Astrocyte (in vitro differentiated cells and primary cell): ENCODE results near the gene TMEM18. TPM values are rescaled to one million over a fixed set of nuclear protein-coding genes. Genes with fewer than 3 reads are reported as not detected.
"Not testable (repeated sequence)": the region's sequence is repeated elsewhere in the genome, so short reads cannot be mapped to it uniquely, and the experiment has no call there.

Source experiments
- DNase-seq: peaks from one replicate; pipeline ENCODE4 v3.0.0-alpha.2; 2010; ENCODE audit warnings: low read depth
- FAIRE-seq: peaks from 2 replicates; lab custom pipeline; 2011; peaks lifted over from hg19 to GRCh38; lab: Jason Lieb, UNC
- H2AFZ ChIP-seq: 2 replicates; pipeline ENCODE4 v1.6.0; 2012; ENCODE audit warnings: low read depth, low read length, inconsistent platforms
- H3K27ac ChIP-seq: 2 replicates; pipeline ENCODE4 v1.5.1; 2011; ENCODE audit warnings: low read depth, low read length, inconsistent platforms
- H3K27me3 ChIP-seq: 2 replicates; pipeline ENCODE4 v1.6.0; 2011; ENCODE audit warnings: low read length, inconsistent platforms; ENCODE audit not compliant: insufficient read depth
- H3K36me3 ChIP-seq: 2 replicates; pipeline ENCODE4 v1.5.1; 2011; ENCODE audit warnings: low read length, inconsistent platforms; ENCODE audit not compliant: insufficient read depth
- H3K4me1 ChIP-seq: 2 replicates; pipeline ENCODE4 v1.5.1; 2011; ENCODE audit warnings: low read length, inconsistent platforms; ENCODE audit not compliant: insufficient read depth
- H3K4me2 ChIP-seq: 2 replicates; pipeline ENCODE4 v1.6.0; 2012; ENCODE audit warnings: low read length, inconsistent platforms
- H3K4me3 ChIP-seq: 2 replicates; pipeline ENCODE4 v1.5.1; 2011; ENCODE audit warnings: low read depth, mild to moderate bottlenecking, low read length, inconsistent platforms; ENCODE audit not compliant: insufficient read depth
- H3K79me2 ChIP-seq: 2 replicates; pipeline ENCODE4 v1.6.0; 2012; ENCODE audit warnings: mild to moderate bottlenecking, low read length, inconsistent platforms; ENCODE audit not compliant: insufficient read depth
- H3K9ac ChIP-seq: 2 replicates; pipeline ENCODE4 v1.6.0; 2012; ENCODE audit warnings: mild to moderate bottlenecking, low read length, inconsistent platforms
- H3K9me3 ChIP-seq: 2 replicates; pipeline ENCODE4 v1.5.1; 2012; ENCODE audit warnings: low read depth, mild to moderate bottlenecking, low read length, inconsistent platforms; ENCODE audit not compliant: insufficient read depth
- H4K20me1 ChIP-seq: 2 replicates; pipeline ENCODE4 v1.6.0; 2012; ENCODE audit warnings: low read length, inconsistent platforms; ENCODE audit not compliant: insufficient read depth
- H3K27ac Mint-ChIP-seq: one replicate; pipeline ENCODE4 v1.8.0; 2021; ENCODE audit warnings: mild to moderate bottlenecking, mixed read lengths; ENCODE audit not compliant: unreplicated experiment
- H3K27me3 Mint-ChIP-seq: one replicate; pipeline ENCODE4 v1.8.0; 2021; ENCODE audit warnings: low read depth, mixed read lengths; ENCODE audit not compliant: unreplicated experiment
- H3K36me3 Mint-ChIP-seq: one replicate; pipeline ENCODE4 v1.8.0; 2021; ENCODE audit warnings: low read depth, mixed read lengths; ENCODE audit not compliant: unreplicated experiment
- H3K4me1 Mint-ChIP-seq: one replicate; pipeline ENCODE4 v1.8.0; 2021; ENCODE audit warnings: low read depth, mixed read lengths; ENCODE audit not compliant: unreplicated experiment
- H3K4me3 Mint-ChIP-seq: one replicate; pipeline ENCODE4 v1.8.0; 2021; ENCODE audit warnings: mild to moderate bottlenecking, moderate library complexity, mixed read lengths; ENCODE audit not compliant: unreplicated experiment
- H3K9me3 Mint-ChIP-seq: one replicate; pipeline ENCODE4 v1.8.0; 2021; ENCODE audit warnings: mild to moderate bottlenecking, mixed read lengths; ENCODE audit not compliant: unreplicated experiment
- EZH2 ChIP-seq: IDR thresholded peaks from 2 replicates; pipeline ENCODE4 v1.6.1; 2012; ENCODE audit warnings: mild to moderate bottlenecking, low read length, inconsistent platforms; ENCODE audit not compliant: insufficient read depth
- total RNA-seq: library from RNA; stranded (reverse); gene quantifications from 2 replicates; pipeline ENCODE4 v1.2.1, GENCODE V29; 2021
- TF ChIP-seq, protein P1 (sequence below): IDR thresholded peaks from 2 replicates; pipeline ENCODE4 v1.5.1; 2011; ENCODE audit warnings: low read depth, mild to moderate bottlenecking, inconsistent platforms, low read length, moderate library complexity; ENCODE audit not compliant: insufficient read depth

TMEM18 gene
- total RNA-seq, 1 donor from 2014 or later = 16.8 TPM

GRCh38 chr2:685421-685820 is 8.2 kb upstream of the TMEM18 start:
- Histone ChIP-seq H3K9ac (no peak overlapping the region), H3K9me3 (peaks cover 12% of the 10 kb centered on the region), H4K20me1 (no peaks in the 10 kb centered on the region), H3K27me3 (no peaks in the 10 kb centered on the region), H3K36me3 (no peaks in the 10 kb centered on the region), H3K27ac (no peak overlapping the region), H2AFZ (no peak overlapping the region), H3K4me2 (no peak overlapping the region), H3K79me2 (no peaks in the 10 kb centered on the region), H3K4me3 (no peak overlapping the region), H3K4me1 (no peaks in the 10 kb centered on the region)
- no peaks in the 10 kb centered on the region for H3K4me1 Mint-ChIP-seq
- TF ChIP-seq EZH2 = no peak
- TF ChIP-seq, protein P1, sequence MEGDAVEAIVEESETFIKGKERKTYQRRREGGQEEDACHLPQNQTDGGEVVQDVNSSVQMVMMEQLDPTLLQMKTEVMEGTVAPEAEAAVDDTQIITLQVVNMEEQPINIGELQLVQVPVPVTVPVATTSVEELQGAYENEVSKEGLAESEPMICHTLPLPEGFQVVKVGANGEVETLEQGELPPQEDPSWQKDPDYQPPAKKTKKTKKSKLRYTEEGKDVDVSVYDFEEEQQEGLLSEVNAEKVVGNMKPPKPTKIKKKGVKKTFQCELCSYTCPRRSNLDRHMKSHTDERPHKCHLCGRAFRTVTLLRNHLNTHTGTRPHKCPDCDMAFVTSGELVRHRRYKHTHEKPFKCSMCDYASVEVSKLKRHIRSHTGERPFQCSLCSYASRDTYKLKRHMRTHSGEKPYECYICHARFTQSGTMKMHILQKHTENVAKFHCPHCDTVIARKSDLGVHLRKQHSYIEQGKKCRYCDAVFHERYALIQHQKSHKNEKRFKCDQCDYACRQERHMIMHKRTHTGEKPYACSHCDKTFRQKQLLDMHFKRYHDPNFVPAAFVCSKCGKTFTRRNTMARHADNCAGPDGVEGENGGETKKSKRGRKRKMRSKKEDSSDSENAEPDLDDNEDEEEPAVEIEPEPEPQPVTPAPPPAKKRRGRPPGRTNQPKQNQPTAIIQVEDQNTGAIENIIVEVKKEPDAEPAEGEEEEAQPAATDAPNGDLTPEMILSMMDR = no peak
- FAIRE-seq = no peak
- peaks cover 48% of the 10 kb centered on the region for H3K9me3 Mint-ChIP-seq
- H3K4me3 Mint-ChIP-seq = no peak overlapping the region
- H3K27ac Mint-ChIP-seq = no peak overlapping the region
- no peak for DNase-seq
- peaks cover 8% of the 10 kb centered on the region for H3K36me3 Mint-ChIP-seq
- peaks cover 3% of the 10 kb centered on the region for H3K27me3 Mint-ChIP-seq

GRCh38 chr2:684913-685312 is 7.7 kb upstream of the TMEM18 start:
- not testable (repeated sequence) for H3K27me3 ChIP-seq, DNase-seq, H3K4me3 Mint-ChIP-seq, H2AFZ ChIP-seq, H3K36me3 ChIP-seq, H3K4me1 Mint-ChIP-seq, H3K27me3 Mint-ChIP-seq, H3K4me2 ChIP-seq, H3K4me3 ChIP-seq, H3K27ac Mint-ChIP-seq, H3K27ac ChIP-seq, H3K36me3 Mint-ChIP-seq, FAIRE-seq, H3K79me2 ChIP-seq, H4K20me1 ChIP-seq, H3K4me1 ChIP-seq, H3K9ac ChIP-seq
- peaks cover 12% of the 10 kb centered on the region for H3K9me3 ChIP-seq
- peaks cover 48% of the 10 kb centered on the region for H3K9me3 Mint-ChIP-seq

DNA sequence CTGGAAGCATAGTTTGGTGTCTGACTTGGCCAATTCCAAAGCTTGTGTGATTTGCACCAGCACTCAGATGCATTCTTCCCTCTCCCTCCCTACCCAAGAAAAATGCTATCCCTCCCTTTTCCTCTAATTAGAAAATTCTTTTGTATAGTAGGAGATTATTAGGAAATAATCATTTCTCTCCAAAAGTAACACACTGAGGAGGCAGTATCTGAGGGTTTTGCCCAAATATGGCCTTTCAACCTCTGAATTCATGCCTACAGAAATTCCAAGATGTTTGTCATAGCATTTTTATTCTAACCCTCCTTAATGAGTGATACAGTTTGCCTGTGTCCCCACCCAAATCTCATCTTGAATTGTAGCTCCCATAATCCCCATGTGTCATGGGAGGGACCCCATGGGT is 5.0 kb upstream of the TMEM18 start:
- H3K27ac ChIP-seq = no peak overlapping the region
- no peak overlapping the region for H2AFZ ChIP-seq
- no peak for DNase-seq
- Mint-ChIP-seq H3K27me3 (no peaks in the 10 kb centered on the region), H3K27ac (no peak overlapping the region), H3K4me3 (no peak overlapping the region), H3K4me1 (no peaks in the 10 kb centered on the region), H3K36me3 (peaks cover 10% of the 10 kb centered on the region), H3K9me3 (peaks cover 45% of the 10 kb centered on the region)
- H3K79me2 ChIP-seq = no peaks in the 10 kb centered on the region
- H3K4me1 ChIP-seq = peaks cover 2% of the 10 kb centered on the region
- no peak for TF ChIP-seq EZH2
- TF ChIP-seq, protein P1 = no peak
- no peaks in the 10 kb centered on the region for H3K36me3 ChIP-seq
- H3K4me2 ChIP-seq = no peak overlapping the region
- H3K4me3 ChIP-seq = no peak overlapping the region
- H3K27me3 ChIP-seq = no peaks in the 10 kb centered on the region
- FAIRE-seq = no peak
- no peak overlapping the region for H3K9ac ChIP-seq
- H4K20me1 ChIP-seq = no peaks in the 10 kb centered on the region
- peaks cover 12% of the 10 kb centered on the region for H3K9me3 ChIP-seq
